Panc1 (cell line): ENCODE measurements around the gene ANO6.

ENCODE experiments used
- CTCF ChIP-seq: fragments of 450-650 bp; IDR thresholded peaks from 2 replicates; pipeline ENCODE4 v1.5.1; 2017; ENCODE audit warnings: mild to moderate bottlenecking
- POLR2AphosphoS5 ChIP-seq: IDR thresholded peaks from 2 replicates; pipeline ENCODE4 v1.6.1; 2012; ENCODE audit warnings: mild to moderate bottlenecking, low read depth, low read length, moderate library complexity
- REST ChIP-seq, 2 experiments: IDR thresholded peaks; 2 replicates each; pipeline ENCODE4 v1.6.1; 2011 to 2012; ENCODE audit warnings: low read depth in 2 of 2, control low read depth in 1 of 2, low read length in 1 of 2, mild to moderate bottlenecking in 1 of 2, moderate library complexity in 1 of 2; ENCODE audit not compliant: insufficient read depth in 1 of 2
- SIN3A ChIP-seq: IDR thresholded peaks from 2 replicates; pipeline ENCODE4 v1.6.1; 2012; ENCODE audit warnings: low read depth, mild to moderate bottlenecking, low read length, moderate library complexity, borderline replicate concordance; ENCODE audit not compliant: insufficient read depth
- TCF7L2 ChIP-seq: IDR thresholded peaks from 2 replicates; pipeline ENCODE4 v1.6.1; 2011; ENCODE audit warnings: mild to moderate bottlenecking, low read depth, low read length, inconsistent platforms

DNA sequence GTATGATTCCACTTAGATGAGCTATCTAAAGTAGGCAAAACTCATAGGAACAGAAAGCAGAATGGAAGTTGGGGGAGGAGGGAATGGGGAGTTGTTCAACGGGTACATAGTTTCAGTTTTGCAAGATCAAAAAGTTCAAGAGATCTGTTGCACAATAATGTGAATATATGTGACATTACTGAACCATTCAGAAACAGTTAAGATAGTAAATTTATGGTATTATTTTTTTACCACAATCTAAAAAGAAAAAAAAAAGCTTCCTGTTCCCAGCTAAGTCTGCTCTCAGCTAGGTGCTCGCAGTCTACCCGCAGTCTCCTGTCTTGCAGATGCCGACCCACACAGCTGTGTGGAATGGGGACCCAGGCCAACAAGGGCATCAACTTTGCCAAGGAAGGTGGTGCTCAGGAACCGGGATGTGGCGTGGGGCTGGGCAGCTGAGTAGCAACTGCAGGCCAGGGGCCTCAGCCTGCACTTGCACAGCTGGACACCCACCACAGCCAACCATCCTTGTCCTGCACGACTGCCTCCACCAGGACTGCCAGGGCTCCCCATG, 15.3 kb upstream of the ANO6 start:
- TF ChIP-seq REST (IDR thresholded peaks at IDR 0.05; ENCODE audit: insufficient read depth in 1 of 2, low read depth in 2 of 2, low read length in 1 of 2) (no peak), CTCF (no peak), TCF7L2 (no peak), POLR2AphosphoS5 (no peak), SIN3A (no peak)
